B cell (primary cell): Measurements from ENCODE around the gene DPH2. TPM values are rescaled to one million over a fixed set of nuclear protein-coding genes. Genes with fewer than 3 reads are reported as not detected.
A peak's percentile ranks its signal among the peaks of the same experiment; 100 is the strongest.

Experiments used
- ATAC-seq: fragments of 200-7000 bp; cut with Tn5 transposase; one replicate; pipeline ENCODE4 v1.10.0; 2021; ENCODE audit warnings: low read depth, mild to moderate bottlenecking, moderate number of reproducible peaks, moderate library complexity
- CTCF ChIA-PET: fragments of 350-600 bp; sonication (Branson Sonifier 250); formaldehyde crosslinking; loops from one replicate; lab custom pipeline; 2021; ENCODE audit warnings: antibody characterized with exemption, inconsistent platforms; lab: Charles Lee
- POLR2A ChIA-PET: fragments of 350-600 bp; sonication (Branson Sonifier 250); formaldehyde crosslinking; loops from one replicate; lab custom pipeline; 2021; ENCODE audit warnings: antibody characterized with exemption; lab: Charles Lee
- DNase-seq: peaks from one replicate; pipeline ENCODE4 v3.0.0; 2013
- H2AFZ ChIP-seq: 2 replicates; pipeline ENCODE4 v1.6.1; 2012; ENCODE audit warnings: mild to moderate bottlenecking, low read depth, low read length; ENCODE audit not compliant: insufficient read depth, poor library complexity, severe bottlenecking
- H3K27ac ChIP-seq, 2 donors: 1 replicate in 1 of 2; 2 replicates in 1 of 2; pipeline ENCODE4 v1.5.1; 2012 to 2013; ENCODE audit warnings: low read length in 2 of 2, mild to moderate bottlenecking in 2 of 2, moderate library complexity in 1 of 2
- H3K27me3 ChIP-seq, 4 experiments: fragments of 200-600 bp in 1 of 4; sonication (generic) in 1 of 4; replicated peaks in 1 of 4; 1 replicate in 2 of 4; 2 replicates in 2 of 4; pipeline versions ENCODE4 v1.6.1 to v1.7.0; 2013 to 2016; ENCODE audit warnings: low read length in 3 of 4, mild to moderate bottlenecking in 2 of 4, mixed read lengths in 1 of 4, moderate library complexity in 1 of 4; ENCODE audit not compliant: insufficient read depth in 4 of 4, control insufficient read depth in 3 of 4; ENCODE audit errors: control extremely low read depth in 1 of 4
- H3K36me3 ChIP-seq, 2 experiments: replicated peaks in 1 of 2; 1 replicate in 1 of 2; 2 replicates in 1 of 2; pipeline versions ENCODE4 v1.6.1 to v1.7.1; 2013; ENCODE audit warnings: low read length in 1 of 2; ENCODE audit not compliant: insufficient read depth in 2 of 2, control insufficient read depth in 1 of 2; ENCODE audit errors: control extremely low read depth in 1 of 2, extremely low read depth in 1 of 2
- H3K4me1 ChIP-seq, 2 donors: fragments of 200-600 bp in 1 of 2; sonication (generic) in 1 of 2; 1 replicate in 1 of 2; 2 replicates in 1 of 2; pipeline versions ENCODE4 v1.5.1 to v1.6.1; 2013 to 2017; ENCODE audit warnings: low read length in 2 of 2; ENCODE audit not compliant: control insufficient read depth in 2 of 2, insufficient read depth in 2 of 2
- H3K4me2 ChIP-seq: replicated peaks from 2 replicates; pipeline ENCODE3; 2012; ENCODE audit warnings: mild to moderate bottlenecking, low read depth, low read length; ENCODE audit not compliant: poor library complexity, severe bottlenecking
- H3K4me3 ChIP-seq, 5 experiments: fragments of 200-600 bp in 1 of 5; sonication (generic) in 1 of 5; 1 replicate in 3 of 5; 2 replicates in 2 of 5; pipeline versions ENCODE4 v1.5.1 to v1.7.0; 2011 to 2016; ENCODE audit warnings: low read length in 4 of 5, mild to moderate bottlenecking in 4 of 5, low read depth in 2 of 5, control low read depth in 1 of 5, moderate library complexity in 1 of 5; ENCODE audit not compliant: insufficient read depth in 1 of 5; ENCODE audit errors: control extremely low read depth in 1 of 5, extremely low read depth in 1 of 5
- H3K79me2 ChIP-seq: fragments of 200-600 bp; sonication (generic); one replicate; pipeline ENCODE4 v1.6.0; 2016; ENCODE audit warnings: low read length; ENCODE audit not compliant: control insufficient read depth, insufficient read depth
- H3K9ac ChIP-seq: fragments of 200-600 bp; sonication (generic); 2 replicates; pipeline ENCODE4 v1.6.1; 2017; ENCODE audit warnings: mild to moderate bottlenecking, low read length, moderate library complexity
- H3K9me3 ChIP-seq, 3 donors: one replicate each; pipeline versions ENCODE4 v1.6.1 to v1.7.1; 2013; ENCODE audit warnings: low read length in 2 of 3; ENCODE audit not compliant: control insufficient read depth in 2 of 3, insufficient read depth in 1 of 3; ENCODE audit errors: control extremely low read depth in 1 of 3
- H4K20me1 ChIP-seq: 2 replicates; pipeline ENCODE4 v1.6.0; 2012; ENCODE audit warnings: mild to moderate bottlenecking, low read length; ENCODE audit not compliant: insufficient read depth, control insufficient read depth, poor library complexity, severe bottlenecking
- H3K27ac Mint-ChIP-seq: one replicate; pipeline ENCODE4 v1.8.0; 2021; ENCODE audit warnings: mixed read lengths
- H3K27me3 Mint-ChIP-seq: one replicate; pipeline ENCODE4 v1.8.0; 2021; ENCODE audit warnings: mixed read lengths
- H3K4me1 Mint-ChIP-seq: one replicate; pipeline ENCODE4 v1.8.0; 2021; ENCODE audit warnings: mixed read lengths
- H3K4me3 Mint-ChIP-seq: one replicate; pipeline ENCODE4 v1.8.0; 2021; ENCODE audit warnings: mixed read lengths
- H3K9me3 Mint-ChIP-seq: one replicate; pipeline ENCODE4 v1.8.0; 2022; ENCODE audit warnings: mixed read lengths; ENCODE audit not compliant: insufficient read depth
- CTCF ChIP-seq: fragments of 200-600 bp; IDR thresholded peaks from one replicate; pipeline ENCODE4 v1.8.0; 2022; ENCODE audit warnings: antibody characterized with exemption, mild to moderate bottlenecking
- EZH2 ChIP-seq: IDR thresholded peaks from 2 replicates; pipeline ENCODE4 v1.6.1; 2012; ENCODE audit warnings: borderline replicate concordance, low read depth, mild to moderate bottlenecking, moderate library complexity, low read length; ENCODE audit not compliant: insufficient read depth, poor library complexity, severe bottlenecking
- WGBS: methylation state at CpG from one replicate; pipeline ENCODE4 v1.1.5; 2013; ENCODE audit warnings: missing lambda C conversion rate; ENCODE audit not compliant: insufficient coverage; 5-methylcytosine and 5-hydroxymethylcytosine counted together
- intact Hi-C: fragments of 100-400 bp; cut with micrococcal nuclease; formaldehyde crosslinking; loops from one replicate; pipeline ENCODE4 v1.10.0; 2022
- polyA plus RNA-seq: library from polyadenylated mRNA; depleted of rRNA; stranded (reverse); fragments of >200 nt; gene quantifications from 2 replicates; pipeline ENCODE4 v1.2.3, GENCODE V29; 2012
- total RNA-seq, 2 donors: library from RNA; stranded (reverse); fragments of 120-200 nt in 1 of 2; gene quantifications; 1 replicate in 1 of 2; 2 replicates in 1 of 2; pipeline versions ENCODE4 v1.2.3 to v1.2.4, GENCODE V29; 2013 to 2022

Gene DPH2
- total and polyA plus RNA-seq, 2 donors (not counting 1 experiment from before 2014, with no cell fraction given), result 30.5 to 71.9 TPM

GRCh38 chr1:43993206-43993914, 23.6 kb downstream of the DPH2 start:
- peak overlapping the region; percentile 69 for H3K4me3 Mint-ChIP-seq
- CTCF ChIA-PET, result interaction anchor here (0.6 to 5.1 kb wide), 8 partner anchors 12 to 59 kb away, joined by 3 to 32 read pairs (median 4); partner anchors contain the start of gene DPH2
- peaks cover 38% of the 10 kb centered on the region for H3K4me1 Mint-ChIP-seq
- H3K79me2 ChIP-seq, result no peaks in the 10 kb centered on the region
- POLR2A ChIA-PET, result interaction anchor here (1.4 kb wide), 1 partner anchor 34 kb away, joined by 3 read pairs; no protein-coding TSS in a partner anchor
- no peak for DNase-seq
- peak overlapping the region; percentile 77 for H3K27ac Mint-ChIP-seq
- no peak for TF ChIP-seq CTCF
- TF ChIP-seq EZH2, result no peak
- no peak overlapping the region for H3K9ac ChIP-seq
- peaks cover 22 to 44% of the 10 kb centered on the region in 2 donors for H3K4me1 ChIP-seq
- WGBS, result 91% methylated on average over 6 of the region's 9 CpGs
- H3K4me2 ChIP-seq, result peak overlapping the region; percentile 29
- peak overlapping the region; percentile 22 for H2AFZ ChIP-seq
- intact Hi-C loops, result loop anchor here (5.0 kb wide), 1 partner anchor 286 kb away; the partner anchor contains the start of gene ST3GAL3
- H3K9me3 ChIP-seq, result no peaks in the 10 kb centered on the region
- H3K27me3 Mint-ChIP-seq, result no peaks in the 10 kb centered on the region
- no peaks in the 10 kb centered on the region for H4K20me1 ChIP-seq
- no peaks in the 10 kb centered on the region for H3K9me3 Mint-ChIP-seq
- no peak for ATAC-seq
- H3K4me3 ChIP-seq, result no peak overlapping the region
- no peaks in the 10 kb centered on the region for H3K36me3 ChIP-seq
- no peaks in the 10 kb centered on the region for H3K27me3 ChIP-seq
- no peak overlapping the region for H3K27ac ChIP-seq

GRCh38 chr1:43994071-43994470, 24.3 kb downstream of the DPH2 start:
- H3K9ac ChIP-seq, result no peak overlapping the region
- no peaks in the 10 kb centered on the region for H3K27me3 Mint-ChIP-seq
- no peaks in the 10 kb centered on the region for H3K9me3 Mint-ChIP-seq
- peak overlapping the region; percentile 69 for H3K4me3 Mint-ChIP-seq
- no peaks in the 10 kb centered on the region for H3K36me3 ChIP-seq
- H2AFZ ChIP-seq, result peak overlapping the region; percentile 22
- H3K79me2 ChIP-seq, result no peaks in the 10 kb centered on the region
- no peaks in the 10 kb centered on the region for H3K9me3 ChIP-seq
- peak overlapping the region; percentile 29 for H3K4me2 ChIP-seq
- peaks cover 22 to 44% of the 10 kb centered on the region in 2 donors for H3K4me1 ChIP-seq
- H3K27ac ChIP-seq, result no peak overlapping the region
- DNase-seq (no peak), ATAC-seq (no peak)
- no peak overlapping the region for H3K4me3 ChIP-seq
- POLR2A ChIA-PET, result no interaction called here
- H3K27ac Mint-ChIP-seq, result peak overlapping the region; percentile 77
- intact Hi-C loops, result loop anchor here (5.0 kb wide), 1 partner anchor 287 kb away; the partner anchor contains the start of gene ST3GAL3
- CTCF ChIA-PET, result interaction anchor here (0.6 to 5.1 kb wide), 4 partner anchors 11 to 42 kb away, joined by 3 to 32 read pairs (median 10); no protein-coding TSS in a partner anchor
- peaks cover 38% of the 10 kb centered on the region for H3K4me1 Mint-ChIP-seq
- 87% methylated on average over 4 of the region's 7 CpGs for WGBS
- H4K20me1 ChIP-seq, result no peaks in the 10 kb centered on the region
- no peak for TF ChIP-seq EZH2
- TF ChIP-seq CTCF, result no peak
- no peaks in the 10 kb centered on the region for H3K27me3 ChIP-seq
